Neuronal stem cell (in vitro differentiated cells): ENCODE data around the gene ZDHHC3.

Experiments used
- DNase-seq: peaks from one replicate; pipeline ENCODE4 v3.0.0-alpha.2; 2013; ENCODE audit warnings: low spot score
- H2AFZ ChIP-seq: one replicate; pipeline ENCODE4 v1.6.1; 2013; ENCODE audit warnings: mild to moderate bottlenecking, low read length, inconsistent platforms
- H2AK5ac ChIP-seq: 2 replicates; pipeline ENCODE4 v1.6.1; 2013; ENCODE audit warnings: low read depth, mild to moderate bottlenecking, inconsistent platforms, low read length, moderate library complexity, mixed read lengths
- H2BK120ac ChIP-seq: 2 replicates; pipeline ENCODE4 v1.6.1; 2013; ENCODE audit warnings: low read depth, mild to moderate bottlenecking, inconsistent platforms, low read length, moderate library complexity, mixed read lengths
- H2BK12ac ChIP-seq: one replicate; pipeline ENCODE4 v1.6.1; 2013; ENCODE audit warnings: low read length, inconsistent platforms
- H2BK15ac ChIP-seq: 2 replicates; pipeline ENCODE4 v1.6.1; 2013; ENCODE audit warnings: mild to moderate bottlenecking, low read length, inconsistent platforms, mixed read lengths
- H2BK5ac ChIP-seq: one replicate; pipeline ENCODE4 v1.6.1; 2013; ENCODE audit warnings: inconsistent platforms, mild to moderate bottlenecking, low read length, moderate library complexity
- H3K14ac ChIP-seq: one replicate; pipeline ENCODE4 v1.6.1; 2013; ENCODE audit warnings: low read length, inconsistent platforms
- H3K18ac ChIP-seq: 2 replicates; pipeline ENCODE4 v1.6.1; 2013; ENCODE audit warnings: low read length, inconsistent platforms
- H3K23ac ChIP-seq: 2 replicates; pipeline ENCODE4 v1.6.1; 2013; ENCODE audit warnings: low read depth, mild to moderate bottlenecking, mixed read lengths, low read length, inconsistent platforms; ENCODE audit not compliant: poor library complexity
- H3K27ac ChIP-seq: replicated peaks from 3 replicates; pipeline ENCODE4 v1.5.1; 2013; ENCODE audit warnings: low read length, inconsistent platforms
- H3K27me3 ChIP-seq, 3 experiments: 2 replicates each; pipeline ENCODE4 v1.6.1; 2013; ENCODE audit warnings: low read length in 3 of 3, mild to moderate bottlenecking in 2 of 3, inconsistent platforms in 1 of 3, low read depth in 1 of 3, mixed read lengths in 1 of 3, moderate library complexity in 1 of 3; ENCODE audit not compliant: control insufficient read depth in 3 of 3, insufficient read depth in 3 of 3
- H3K36me3 ChIP-seq, 2 donors: replicated peaks in 1 of 2; 2 replicates each; pipeline ENCODE4 v1.6.1; 2013; ENCODE audit warnings: low read length in 2 of 2; ENCODE audit not compliant: control insufficient read depth in 2 of 2, insufficient read depth in 2 of 2
- H3K4ac ChIP-seq: 2 replicates; pipeline ENCODE4 v1.6.1; 2013; ENCODE audit warnings: inconsistent platforms, mild to moderate bottlenecking, low read length, moderate library complexity
- H3K4me1 ChIP-seq, 2 donors: 1 replicate in 1 of 2; 2 replicates in 1 of 2; pipeline ENCODE4 v1.6.1; 2013; ENCODE audit warnings: low read length in 2 of 2, low read depth in 1 of 2; ENCODE audit not compliant: control insufficient read depth in 2 of 2, insufficient read depth in 1 of 2
- H3K4me2 ChIP-seq: one replicate; pipeline ENCODE4 v1.6.1; 2013; ENCODE audit warnings: mild to moderate bottlenecking, low read length, inconsistent platforms; ENCODE audit not compliant: insufficient read depth, poor library complexity, severe bottlenecking
- H3K4me3 ChIP-seq, 2 donors: 2 replicates each; pipeline ENCODE4 v1.5.1; 2013; ENCODE audit warnings: low read length in 2 of 2, mild to moderate bottlenecking in 2 of 2, inconsistent platforms in 1 of 2, moderate library complexity in 1 of 2
- H3K79me1 ChIP-seq: one replicate; pipeline ENCODE4 v1.6.1; 2013; ENCODE audit warnings: low read depth, mild to moderate bottlenecking, inconsistent platforms, low read length, moderate library complexity
- H3K9ac ChIP-seq: one replicate; pipeline ENCODE4 v1.6.1; 2013; ENCODE audit warnings: mild to moderate bottlenecking, low read depth, low read length, inconsistent platforms; ENCODE audit not compliant: poor library complexity
- H3K9me3 ChIP-seq, 2 donors: replicated peaks in 1 of 2; 2 replicates each; pipeline versions ENCODE3 to v1.6.1; 2013; ENCODE audit warnings: low read length in 2 of 2, mild to moderate bottlenecking in 2 of 2, inconsistent platforms in 1 of 2, low read depth in 1 of 2, mixed read lengths in 1 of 2, moderate library complexity in 1 of 2; ENCODE audit not compliant: control insufficient read depth in 2 of 2, insufficient read depth in 1 of 2
- H4K8ac ChIP-seq: one replicate; pipeline ENCODE4 v1.6.1; 2013; ENCODE audit warnings: low read depth, mild to moderate bottlenecking, inconsistent platforms, low read length, moderate library complexity
- H4K91ac ChIP-seq: one replicate; pipeline ENCODE4 v1.6.1; 2013; ENCODE audit warnings: low read length, low read depth, mild to moderate bottlenecking, inconsistent platforms; ENCODE audit not compliant: poor library complexity
- WGBS, 2 donors: extraction: QIAGEN DNeasy Blood & Tissue Kit; methylation state at CpG; one replicate each; pipeline ENCODE4 v1.1.7; 2013; ENCODE audit warnings: missing lambda C conversion rate in 2 of 2, mixed read lengths in 1 of 2; ENCODE audit not compliant: insufficient read length in 2 of 2, insufficient replicate concordance in 1 of 2; ENCODE audit errors: extremely low coverage in 2 of 2; 5-methylcytosine and 5-hydroxymethylcytosine counted together

The ZDHHC3 gene

DNA sequence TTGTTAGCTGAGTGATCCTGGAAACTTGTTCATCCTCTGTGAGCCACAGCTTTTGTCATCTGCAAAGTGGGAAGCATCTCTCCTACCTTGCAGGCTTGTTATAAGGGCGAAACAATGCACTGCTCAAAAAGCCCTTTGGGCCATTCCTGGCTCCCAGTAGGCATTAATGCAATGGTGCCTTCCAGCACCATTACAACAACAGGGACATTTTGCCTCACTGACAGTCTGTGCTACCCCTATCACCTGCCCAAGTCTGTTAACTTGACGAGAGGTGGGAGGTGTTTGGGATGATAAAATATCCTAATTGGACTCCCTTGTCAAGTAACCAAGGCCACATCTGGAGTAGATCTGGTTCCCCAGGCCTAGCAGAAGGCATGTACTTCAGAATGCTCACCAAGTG is 44.2 kb downstream of the ZDHHC3 start:
- Histone ChIP-seq H3K27ac (peak overlapping the region; percentile 77), H3K27me3 (no peaks in the 10 kb centered on the region), H3K4ac (no peak overlapping the region), H3K79me1 (peaks cover 3% of the 10 kb centered on the region), H2BK5ac (peak overlapping the region; percentile 8), H4K91ac (no peak overlapping the region), H2AK5ac (no peak overlapping the region), H3K4me3 (no peak overlapping the region), H3K9ac (no peak overlapping the region), H3K36me3 (peaks cover 17 to 80% of the 10 kb centered on the region in 2 donors), H3K4me1 (peaks cover 17 to 20% of the 10 kb centered on the region in 2 donors), H4K8ac (no peak overlapping the region), H3K14ac (no peak overlapping the region), H3K9me3 (no peaks in the 10 kb centered on the region), H2BK120ac (peak overlapping the region; percentile 37), H2BK15ac (no peak overlapping the region), H3K4me2 (no peak overlapping the region), H3K23ac (no peak overlapping the region), H3K18ac (peak overlapping the region; percentile 54), H2AFZ (no peak overlapping the region), H2BK12ac (no peak overlapping the region)
- no peak for DNase-seq
- no CpG with 5 or more reads among the region's 2 CpGs for WGBS, 2 donors

DNA sequence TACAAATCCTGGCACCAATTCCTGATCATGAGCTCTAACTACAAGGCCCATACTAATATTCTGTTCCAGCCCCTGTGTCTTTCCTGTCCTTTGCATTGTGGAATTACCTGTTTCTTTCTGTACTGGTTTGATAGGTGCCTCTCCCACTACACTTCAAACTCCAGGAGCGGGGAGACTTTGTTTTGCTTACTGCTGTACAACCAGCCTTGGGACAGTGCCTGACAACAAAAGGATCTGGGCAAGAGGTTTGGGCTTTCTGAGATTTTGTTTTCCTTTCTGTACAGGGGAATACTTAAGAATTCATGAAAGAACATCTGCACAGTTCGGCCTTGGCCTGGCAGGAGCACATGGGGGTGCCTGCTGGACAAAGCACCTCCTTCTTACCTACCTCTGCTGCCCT is 45.1 kb downstream of the ZDHHC3 start:
- no peak for DNase-seq
- H2BK12ac ChIP-seq, result no peak overlapping the region
- H3K36me3 ChIP-seq, result peaks cover 20 to 80% of the 10 kb centered on the region in 2 donors
- no peak overlapping the region for H3K9ac ChIP-seq
- H3K27me3 ChIP-seq, result no peaks in the 10 kb centered on the region
- no peak overlapping the region for H2BK15ac ChIP-seq
- no peaks in the 10 kb centered on the region for H3K9me3 ChIP-seq
- H4K8ac ChIP-seq, result no peak overlapping the region
- H3K14ac ChIP-seq, result no peak overlapping the region
- H3K23ac ChIP-seq, result no peak overlapping the region
- no peak overlapping the region for H3K18ac ChIP-seq
- WGBS, 2 donors, result no CpG with 5 or more reads among the region's 2 CpGs
- H3K4ac ChIP-seq, result no peak overlapping the region
- H3K4me1 ChIP-seq, result peaks cover 17 to 20% of the 10 kb centered on the region in 2 donors
- H4K91ac ChIP-seq, result no peak overlapping the region
- H3K4me2 ChIP-seq, result no peak overlapping the region
- H3K4me3 ChIP-seq, result no peak overlapping the region
- H2BK5ac ChIP-seq, result no peak overlapping the region
- no peak overlapping the region for H2AFZ ChIP-seq
- no peak overlapping the region for H3K27ac ChIP-seq
- H2BK120ac ChIP-seq, result no peak overlapping the region
- peaks cover 3% of the 10 kb centered on the region for H3K79me1 ChIP-seq
- H2AK5ac ChIP-seq, result peak overlapping the region; percentile 78

GRCh38 chr3:44929782-44930181 is 46.2 kb downstream of the ZDHHC3 start:
- no peaks in the 10 kb centered on the region for H3K9me3 ChIP-seq
- H3K4me1 ChIP-seq, result peaks cover 17 to 20% of the 10 kb centered on the region in 2 donors
- H2AK5ac ChIP-seq, result peak overlapping the region; percentile 29
- H4K91ac ChIP-seq, result no peak overlapping the region
- no peak overlapping the region for H2BK12ac ChIP-seq
- no peak overlapping the region for H2BK5ac ChIP-seq
- H4K8ac ChIP-seq, result no peak overlapping the region
- no peak overlapping the region for H3K4me3 ChIP-seq
- no CpG with 5 or more reads among the region's 5 CpGs for WGBS, 2 donors
- DNase-seq, result no peak
- H3K27ac ChIP-seq, result no peak overlapping the region
- H3K4me2 ChIP-seq, result no peak overlapping the region
- H2BK15ac ChIP-seq, result no peak overlapping the region
- peaks cover 25 to 79% of the 10 kb centered on the region in 2 donors for H3K36me3 ChIP-seq
- H3K9ac ChIP-seq, result peak overlapping the region; percentile 13
- peak overlapping the region; percentile 9 for H3K23ac ChIP-seq
- H3K4ac ChIP-seq, result no peak overlapping the region
- H3K14ac ChIP-seq, result peak overlapping the region; percentile 26
- no peak overlapping the region for H2BK120ac ChIP-seq
- H2AFZ ChIP-seq, result no peak overlapping the region
- H3K79me1 ChIP-seq, result peaks cover 3% of the 10 kb centered on the region
- H3K18ac ChIP-seq, result peak overlapping the region; percentile 62
- no peaks in the 10 kb centered on the region for H3K27me3 ChIP-seq

- Histone ChIP-seq H3K36me3 (peaks cover 23 to 73% of the 10 kb centered on the region in 2 donors), H4K8ac (no peak overlapping the region), H3K4me1 (peaks cover 7 to 13% of the 10 kb centered on the region in 2 donors), H3K27ac (no peak overlapping the region), H2BK15ac (no peak overlapping the region), H3K14ac (no peak overlapping the region), H2BK120ac (no peak overlapping the region), H3K18ac (no peak overlapping the region), H3K4me3 (no peak overlapping the region), H3K79me1 (peaks cover 3% of the 10 kb centered on the region), H3K9ac (no peak overlapping the region), H2BK12ac (no peak overlapping the region), H3K23ac (no peak overlapping the region), H2BK5ac (no peak overlapping the region), H3K4me2 (no peak overlapping the region), H2AK5ac (no peak overlapping the region), H3K27me3 (no peaks in the 10 kb centered on the region), H3K4ac (no peak overlapping the region), H3K9me3 (no peaks in the 10 kb centered on the region), H4K91ac (no peak overlapping the region), H2AFZ (no peak overlapping the region)
- WGBS, 2 donors, result no CpG with 5 or more reads among the region's 7 CpGs
- no peak for DNase-seq
Observed at GRCh38 chr3:44927371-44927770, 48.6 kb downstream of the ZDHHC3 start.
